HG03521 (cell line): ENCODE measurements around the gene CDH13.
A peak's percentile ranks its signal among the peaks of the same experiment; 100 is the strongest.

Experiments used
- ATAC-seq: cut with Tn5 transposase; IDR thresholded peaks from one replicate; pipeline ENCODE4 v1.9.1; 2021; ENCODE audit warnings: mild to moderate bottlenecking, moderate library complexity; ENCODE audit not compliant: unreplicated experiment

The CDH13 gene

GRCh38 chr16:82649766-82650165 lies 23.0 kb downstream of the CDH13 start:
- ATAC-seq: no peak

GRCh38 chr16:82650804-82651203 lies 24.0 kb downstream of the CDH13 start:
- no peak for ATAC-seq

- ATAC-seq: peak; percentile 43
Observed at GRCh38 chr16:82651921-82652601, 25.3 kb downstream of the CDH13 start.

- ATAC-seq: no peak
Observed at GRCh38 chr16:82652826-82653225, 26.1 kb downstream of the CDH13 start.

GRCh38 chr16:82653550-82654511 lies 27.1 kb downstream of the CDH13 start:
- ATAC-seq: peak; percentile 74

GRCh38 chr16:82655072-82655714 lies 28.4 kb downstream of the CDH13 start:
- no peak for ATAC-seq

GRCh38 chr16:82655720-82656490 lies 29.1 kb downstream of the CDH13 start:
- ATAC-seq: no peak

GRCh38 chr16:82657239-82657638 lies 30.5 kb downstream of the CDH13 start:
- ATAC-seq: no peak

- no peak for ATAC-seq
Observed at GRCh38 chr16:82657786-82658185, 31.0 kb downstream of the CDH13 start.

GRCh38 chr16:82658796-82659195 lies 32.0 kb downstream of the CDH13 start:
- no peak for ATAC-seq

GRCh38 chr16:82660075-82660645 lies 33.4 kb downstream of the CDH13 start:
- ATAC-seq: no peak

- ATAC-seq: no peak
Observed at GRCh38 chr16:82660966-82661365, 34.2 kb downstream of the CDH13 start.

- no peak for ATAC-seq
Observed at GRCh38 chr16:82664181-82664580, 37.4 kb downstream of the CDH13 start.

GRCh38 chr16:82665025-82665424 lies 38.3 kb downstream of the CDH13 start:
- ATAC-seq: no peak

GRCh38 chr16:82667437-82667836 lies 40.7 kb downstream of the CDH13 start:
- no peak for ATAC-seq

- ATAC-seq: no peak
Observed at GRCh38 chr16:82668094-82668493, 41.3 kb downstream of the CDH13 start.

- no peak for ATAC-seq
Observed at GRCh38 chr16:82671741-82672140, 45.0 kb downstream of the CDH13 start.

- no peak for ATAC-seq
Observed at GRCh38 chr16:82672676-82673075, 45.9 kb downstream of the CDH13 start.

GRCh38 chr16:82675300-82675699 lies 48.5 kb downstream of the CDH13 start:
- no peak for ATAC-seq

- no peak for ATAC-seq
Observed at GRCh38 chr16:82681592-82681991, 54.8 kb downstream of the CDH13 start.
